IPS-20b (cell line): ENCODE measurements around the gene CLSTN2.

Experiments used
- H3K27ac ChIP-seq: one replicate; pipeline ENCODE4 v1.5.1; 2013; ENCODE audit warnings: low read length
- H3K27me3 ChIP-seq: 2 replicates; pipeline ENCODE4 v1.6.1; 2013; ENCODE audit warnings: mild to moderate bottlenecking, low read length, inconsistent platforms; ENCODE audit not compliant: insufficient read depth
- H3K36me3 ChIP-seq: 2 replicates; pipeline ENCODE4 v1.6.1; 2013; ENCODE audit warnings: low read depth, mild to moderate bottlenecking, inconsistent platforms, low read length, moderate library complexity; ENCODE audit not compliant: insufficient read depth
- H3K4me1 ChIP-seq: 2 replicates; pipeline ENCODE4 v1.6.1; 2013; ENCODE audit warnings: mild to moderate bottlenecking, control low read depth, inconsistent platforms, low read length, moderate library complexity; ENCODE audit not compliant: insufficient read depth
- H3K4me3 ChIP-seq: 2 replicates; pipeline ENCODE4 v1.5.1; 2013; ENCODE audit warnings: mild to moderate bottlenecking, low read length, inconsistent platforms
- H3K9ac ChIP-seq: 2 replicates; pipeline ENCODE4 v1.6.1; 2013; ENCODE audit warnings: low read depth, mild to moderate bottlenecking, inconsistent platforms, low read length, moderate library complexity
- H3K9me3 ChIP-seq: 2 replicates; pipeline ENCODE4 v1.6.1; 2013; ENCODE audit warnings: mild to moderate bottlenecking, low read depth, low read length, inconsistent platforms; ENCODE audit not compliant: insufficient read depth

The CLSTN2 gene

DNA sequence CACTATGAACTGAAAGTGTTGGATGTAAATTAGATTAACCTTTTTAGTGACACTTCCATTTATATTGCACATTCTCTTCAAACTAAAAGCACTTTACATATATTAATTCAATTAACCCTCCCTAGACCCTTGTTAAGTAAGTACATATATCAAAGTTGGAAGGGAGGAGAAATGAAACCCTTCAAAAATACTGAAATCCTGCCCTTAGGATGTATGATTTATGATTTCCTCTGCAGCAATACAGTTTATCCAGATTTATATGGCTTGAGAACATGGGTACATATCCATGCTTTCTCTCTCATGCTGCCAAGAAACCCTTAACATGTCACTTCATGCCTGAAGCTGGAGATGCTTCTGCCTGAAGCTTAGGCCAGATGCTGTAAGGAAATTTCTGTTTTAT lies 11.0 kb downstream of the CLSTN2 start:
- Histone ChIP-seq H3K4me1 (no peaks in the 10 kb centered on the region), H3K36me3 (no peaks in the 10 kb centered on the region), H3K27me3 (no peaks in the 10 kb centered on the region), H3K4me3 (no peak overlapping the region), H3K9ac (no peak overlapping the region), H3K27ac (no peak overlapping the region), H3K9me3 (no peaks in the 10 kb centered on the region)

DNA sequence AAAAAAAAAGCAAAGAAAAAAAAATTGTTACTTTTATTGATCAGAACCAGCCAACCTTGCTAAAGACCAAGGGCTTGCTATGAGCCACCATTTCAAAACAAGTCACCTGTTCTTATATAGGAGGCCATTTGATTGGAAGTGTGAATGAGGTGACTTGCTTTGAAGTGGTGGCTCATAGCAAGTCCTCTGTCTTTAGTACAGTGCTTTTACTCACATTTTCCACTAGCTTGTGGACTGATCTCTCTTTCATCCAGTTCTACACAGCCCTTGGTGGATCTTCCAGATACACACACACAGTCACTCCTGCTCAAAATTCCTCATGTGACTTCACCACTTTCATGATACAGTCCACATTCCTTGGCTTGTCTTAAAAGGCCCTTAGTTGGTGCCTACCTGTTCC lies 13.5 kb downstream of the CLSTN2 start:
- no peaks in the 10 kb centered on the region for H3K4me1 ChIP-seq
- no peak overlapping the region for H3K4me3 ChIP-seq
- H3K27me3 ChIP-seq = no peaks in the 10 kb centered on the region
- H3K9ac ChIP-seq = no peak overlapping the region
- no peaks in the 10 kb centered on the region for H3K36me3 ChIP-seq
- H3K9me3 ChIP-seq = no peaks in the 10 kb centered on the region
- H3K27ac ChIP-seq = no peak overlapping the region

DNA sequence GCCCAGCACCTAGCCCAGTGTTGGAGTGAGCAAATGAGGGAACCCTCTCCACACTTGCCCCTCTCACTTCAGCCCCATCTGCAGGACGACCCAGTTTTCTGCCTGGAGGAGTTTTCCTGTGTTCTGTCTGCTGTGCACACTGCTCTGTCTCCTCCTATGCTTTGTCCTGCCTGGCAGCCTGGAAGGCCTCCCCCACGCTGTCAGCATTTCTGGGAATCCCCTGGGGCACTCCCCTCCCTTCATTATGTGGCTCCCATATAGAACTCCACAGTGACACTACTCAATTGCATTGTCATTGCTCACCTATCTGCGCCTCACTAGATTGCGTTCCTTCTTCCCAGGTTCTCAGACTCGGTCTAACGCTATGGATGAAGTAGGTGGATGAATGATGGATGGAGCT lies 13.9 kb downstream of the CLSTN2 start:
- no peak overlapping the region for H3K4me3 ChIP-seq
- no peaks in the 10 kb centered on the region for H3K36me3 ChIP-seq
- H3K27ac ChIP-seq = no peak overlapping the region
- H3K9me3 ChIP-seq = no peaks in the 10 kb centered on the region
- H3K27me3 ChIP-seq = no peaks in the 10 kb centered on the region
- H3K4me1 ChIP-seq = no peaks in the 10 kb centered on the region
- no peak overlapping the region for H3K9ac ChIP-seq

GRCh38 chr3:139953131-139953910 lies 18.3 kb downstream of the CLSTN2 start:
- no peak overlapping the region for H3K9ac ChIP-seq
- H3K9me3 ChIP-seq = no peaks in the 10 kb centered on the region
- no peaks in the 10 kb centered on the region for H3K27me3 ChIP-seq

DNA sequence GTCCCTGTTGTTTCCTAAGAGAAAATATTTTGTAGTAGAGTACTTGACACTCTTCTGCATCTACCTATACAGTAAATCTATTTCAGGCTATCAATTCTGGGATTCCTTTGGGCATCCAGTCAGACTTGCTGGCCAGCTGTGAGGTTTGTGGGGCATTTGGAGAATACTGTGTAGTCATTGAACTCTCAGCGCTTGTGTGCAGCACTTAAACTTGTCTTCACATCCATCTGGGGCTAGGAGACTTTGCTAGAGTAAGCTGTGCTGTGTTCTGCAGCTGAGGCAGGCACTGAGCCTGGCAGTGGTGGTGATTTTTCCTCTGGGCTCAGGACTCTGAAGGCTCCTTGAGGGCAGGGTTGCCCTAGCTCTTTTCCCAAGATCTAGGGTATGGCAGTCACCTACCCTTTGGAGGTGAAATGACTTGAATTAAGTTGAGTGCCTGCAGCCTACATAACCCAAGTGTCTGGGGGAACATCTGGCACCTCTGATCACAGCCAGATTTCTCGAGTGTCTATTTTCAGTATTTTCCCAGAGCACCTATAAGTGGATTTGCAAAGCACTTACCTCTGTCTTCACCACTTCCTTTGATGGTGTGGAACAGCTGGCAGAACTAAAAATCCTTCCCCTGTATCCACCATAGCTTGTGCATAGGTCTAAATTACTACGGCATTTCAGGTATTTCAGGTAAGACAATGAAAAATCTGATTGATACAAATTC lies 19.3 kb downstream of the CLSTN2 start:
- H3K4me3 ChIP-seq = no peak overlapping the region
- no peaks in the 10 kb centered on the region for H3K4me1 ChIP-seq
- H3K9me3 ChIP-seq = no peaks in the 10 kb centered on the region
- H3K27me3 ChIP-seq = no peaks in the 10 kb centered on the region
- H3K36me3 ChIP-seq = no peaks in the 10 kb centered on the region
- no peak overlapping the region for H3K9ac ChIP-seq
- no peak overlapping the region for H3K27ac ChIP-seq

More at GRCh38 chr3:139953131-139953910, 18.3 kb downstream of the CLSTN2 start:
- Histone ChIP-seq H3K4me1 (no peaks in the 10 kb centered on the region), H3K27ac (no peak overlapping the region), H3K36me3 (no peaks in the 10 kb centered on the region), H3K4me3 (no peak overlapping the region)

DNA sequence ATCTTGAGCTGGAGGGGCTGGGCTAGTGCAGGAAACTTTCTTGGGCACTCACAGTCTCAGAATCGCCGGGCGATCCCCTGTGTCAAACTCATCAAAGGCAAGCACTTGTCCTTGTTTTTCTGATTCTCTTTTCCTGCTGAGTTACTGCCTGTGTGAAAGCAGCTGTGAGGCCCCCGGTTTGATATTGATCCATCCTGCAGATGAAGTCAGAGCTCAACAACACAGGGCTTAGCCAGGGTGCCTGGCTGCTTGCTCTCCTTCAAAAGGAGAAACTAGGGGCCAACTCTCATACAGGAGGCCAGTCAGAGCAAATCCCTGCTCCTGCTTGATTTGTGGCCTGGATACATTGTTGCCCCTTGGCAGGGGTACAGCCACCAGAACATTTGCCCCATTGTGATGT lies 22.9 kb downstream of the CLSTN2 start:
- Histone ChIP-seq H3K9ac (no peak overlapping the region), H3K4me1 (no peaks in the 10 kb centered on the region), H3K27ac (no peak overlapping the region), H3K27me3 (no peaks in the 10 kb centered on the region), H3K9me3 (no peaks in the 10 kb centered on the region), H3K36me3 (no peaks in the 10 kb centered on the region), H3K4me3 (no peak overlapping the region)

DNA sequence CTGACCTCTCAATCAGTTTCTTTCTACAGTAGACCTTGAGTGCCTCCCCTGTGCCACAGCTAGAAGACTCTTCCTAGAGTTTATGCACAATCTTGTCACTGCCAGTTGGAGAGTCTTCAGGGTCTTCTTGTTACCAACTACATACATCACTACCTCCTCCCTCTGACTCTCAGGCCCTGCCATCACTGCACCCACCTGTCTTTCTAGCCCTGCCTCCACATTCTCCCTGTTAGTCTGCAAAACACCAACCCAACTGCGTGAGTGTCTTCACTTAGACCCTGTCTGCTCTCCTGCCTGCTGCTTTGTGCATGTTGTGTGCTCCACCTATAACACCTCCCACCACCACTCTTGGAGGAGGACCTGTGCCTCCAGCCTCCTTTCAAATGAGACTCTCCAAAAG lies 34.4 kb downstream of the CLSTN2 start:
- Histone ChIP-seq H3K4me1 (no peaks in the 10 kb centered on the region), H3K9ac (no peak overlapping the region), H3K9me3 (no peaks in the 10 kb centered on the region), H3K4me3 (no peak overlapping the region), H3K36me3 (no peaks in the 10 kb centered on the region), H3K27ac (no peak overlapping the region), H3K27me3 (no peaks in the 10 kb centered on the region)

GRCh38 chr3:139970526-139970925 lies 35.5 kb downstream of the CLSTN2 start:
- Histone ChIP-seq H3K9ac (no peak overlapping the region), H3K27me3 (no peaks in the 10 kb centered on the region), H3K4me1 (no peaks in the 10 kb centered on the region), H3K36me3 (no peaks in the 10 kb centered on the region), H3K27ac (no peak overlapping the region), H3K4me3 (no peak overlapping the region), H3K9me3 (no peaks in the 10 kb centered on the region)

GRCh38 chr3:139974809-139975425 lies 39.9 kb downstream of the CLSTN2 start:
- Histone ChIP-seq H3K4me1 (no peaks in the 10 kb centered on the region), H3K27ac (no peak overlapping the region), H3K27me3 (no peaks in the 10 kb centered on the region), H3K9ac (no peak overlapping the region), H3K9me3 (no peaks in the 10 kb centered on the region), H3K36me3 (no peaks in the 10 kb centered on the region), H3K4me3 (no peak overlapping the region)

DNA sequence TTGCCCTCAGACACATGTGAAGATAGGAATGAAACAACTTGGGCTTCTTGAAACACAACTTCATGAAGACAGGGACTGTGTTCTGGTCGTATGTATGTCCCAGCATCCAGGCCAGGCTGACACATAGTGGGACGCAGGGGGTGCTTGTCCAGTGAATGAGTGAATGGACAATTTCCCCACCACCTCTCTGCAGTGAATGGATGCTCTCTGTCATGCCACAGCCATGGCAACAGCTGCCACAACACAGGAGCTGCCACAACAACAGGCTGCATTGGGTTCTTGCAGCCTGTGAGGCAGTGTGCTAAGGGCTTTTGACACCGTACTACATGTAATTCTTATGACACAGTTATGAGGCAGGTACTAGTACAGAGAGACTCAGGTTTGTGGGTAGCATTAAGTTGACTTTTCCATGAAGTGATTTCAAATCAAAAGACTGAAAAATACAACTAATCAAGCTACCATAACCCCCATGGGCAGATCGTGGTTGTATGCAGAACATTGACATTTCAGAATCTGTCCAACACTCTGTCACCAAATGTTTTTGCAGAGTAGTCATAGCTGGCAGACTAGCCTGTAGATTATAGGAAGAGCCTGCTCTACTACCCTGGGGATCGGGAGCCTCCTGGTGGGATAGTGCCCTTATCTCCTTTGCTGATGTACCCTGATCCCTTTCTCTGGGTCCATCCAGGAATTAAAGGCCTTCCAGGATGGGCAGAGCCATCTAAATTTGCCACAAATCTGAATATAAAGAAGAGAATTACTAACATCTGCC lies 40.8 kb downstream of the CLSTN2 start:
- H3K9me3 ChIP-seq = no peaks in the 10 kb centered on the region
- H3K36me3 ChIP-seq = no peaks in the 10 kb centered on the region
- no peak overlapping the region for H3K4me3 ChIP-seq
- no peak overlapping the region for H3K27ac ChIP-seq
- no peak overlapping the region for H3K9ac ChIP-seq
- no peaks in the 10 kb centered on the region for H3K27me3 ChIP-seq
- no peaks in the 10 kb centered on the region for H3K4me1 ChIP-seq

DNA sequence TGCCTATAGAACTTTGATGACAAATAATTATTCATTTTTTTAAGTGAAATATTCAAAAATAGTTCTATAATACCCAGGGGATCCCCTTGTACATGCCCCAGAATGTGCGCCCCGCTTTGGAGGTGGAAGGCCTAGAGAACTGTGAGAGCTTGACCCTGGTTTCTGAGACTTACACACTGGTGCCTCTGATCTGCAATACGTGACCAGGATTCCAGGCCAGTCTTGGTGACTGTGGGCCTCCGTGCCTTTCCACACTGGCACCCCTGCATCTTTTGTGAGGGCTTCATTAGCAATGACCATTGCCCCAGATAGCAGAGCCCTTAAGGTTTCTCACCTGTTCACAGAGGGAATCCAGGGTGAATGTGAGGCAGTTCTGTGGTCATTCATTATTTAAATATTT lies 44.0 kb downstream of the CLSTN2 start:
- H3K9me3 ChIP-seq = no peaks in the 10 kb centered on the region
- H3K36me3 ChIP-seq = no peaks in the 10 kb centered on the region
- no peak overlapping the region for H3K9ac ChIP-seq
- H3K27ac ChIP-seq = no peak overlapping the region
- no peaks in the 10 kb centered on the region for H3K27me3 ChIP-seq
- H3K4me1 ChIP-seq = no peaks in the 10 kb centered on the region
- H3K4me3 ChIP-seq = no peak overlapping the region
